Measurements from ENCODE around the gene STIM1. TPM values are rescaled to one million over a fixed set of nuclear protein-coding genes. Genes with fewer than 3 reads are reported as not detected.

The STIM1 gene
- total and polyA plus RNA-seq, 10 of the 15 experiments (the other 5 are each of a cell fraction or from before 2014, with no cell fraction given) = 8.6 to 57.7 (median 29.3) TPM

- no peak for FAIRE-seq
- WGBS (ENCODE audit: insufficient coverage, insufficient replicate concordance, low lambda C conversion rate, missing lambda C conversion rate) = 86% methylated on average over 4 of the region's 4 CpGs
Measured at GRCh38 chr11:3956748-3957147, 101.3 kb downstream of the STIM1 start.

More at GRCh38 chr11:3956748-3957147, 101.3 kb downstream of the STIM1 start:
- RAD21 ChIA-PET (ENCODE audit: unreplicated experiment) = no interaction called here
- intact Hi-C loops (cut with micrococcal nuclease; ENCODE audit: unreplicated experiment) (no loop called here), in situ Hi-C loops (cut with MboI) (no loop called here)
- CTCF ChIA-PET = interaction anchor here (5.3 to 6.5 kb wide), 2 partner anchors 30 to 107 kb away, joined by 29 to 42 read pairs; no protein-coding TSS in a partner anchor
- no peaks in the 10 kb centered on the region for H3K27me3 ChIP-seq (replicated peaks in 1 of 2; ENCODE audit: control insufficient read depth in 2 of 2, insufficient read depth in 2 of 2, low read length in 1 of 2)
- no peak overlapping the region for H3K4me2 ChIP-seq (ENCODE audit: control insufficient read depth, insufficient read depth)
- POLR2A ChIA-PET = no interaction called here
- H2AFZ ChIP-seq (ENCODE audit: control insufficient read depth, low read depth, low read length) = no peak overlapping the region
- ATAC-seq (no peak), DNase-seq (ENCODE audit: low read depth, low spot score) (no peak)
- H3K27ac ChIP-seq (ENCODE audit: control insufficient read depth, insufficient read depth) = no peak overlapping the region
- no peak overlapping the region for H3K9ac ChIP-seq (ENCODE audit: control insufficient read depth, insufficient read depth, low read length)
- TF ChIP-seq ATF7 (IDR thresholded peaks at IDR 0.05; ENCODE audit: low read depth) = no peak
- TF ChIP-seq MEF2B (IDR thresholded peaks at IDR 0.05; ENCODE audit: partially characterized antibody, poor library complexity, severe bottlenecking) = no peak
- no peak for TF ChIP-seq ATF3 (IDR thresholded peaks at IDR 0.05; ENCODE audit: borderline replicate concordance, extremely low read depth, low read depth, low read length)
- no peak for TF ChIP-seq TCF12 (IDR thresholded peaks at IDR 0.05; ENCODE audit: low read depth, low read length)
- TF ChIP-seq RFX5 (IDR thresholded peaks at IDR 0.05; ENCODE audit: low read depth, low read length) = no peak
- no peak for TF ChIP-seq ZBTB40 (IDR thresholded peaks at IDR 0.05; ENCODE audit: borderline replicate concordance)
- H4K20me1 ChIP-seq (ENCODE audit: control insufficient read depth, insufficient read depth) = no peaks in the 10 kb centered on the region
- peaks cover 4% of the 10 kb centered on the region; the same call in 1 of the 2 replicates for H3K4me1 ChIP-seq (ENCODE audit: control insufficient read depth, insufficient read depth, low read length)
- H3K79me2 ChIP-seq (ENCODE audit: control insufficient read depth, insufficient read depth, low read length) = peaks cover 6% of the 10 kb centered on the region
- H3K4me3 ChIP-seq = no peak overlapping the region
- no peaks in the 10 kb centered on the region for H3K9me3 ChIP-seq (replicated peaks; ENCODE audit: control insufficient read depth, insufficient read depth, low read length)
- no peaks in the 10 kb centered on the region for H3K36me3 ChIP-seq (ENCODE audit: control insufficient read depth in 2 of 2, insufficient read depth in 2 of 2, low read length in 1 of 2)
- SMC1A ChIA-PET (ENCODE audit: uncharacterized antibody, unreplicated experiment) = no interaction called here
- BruUV-seq (replicated peaks) = no TSS peak

Data from GM12878 (cell line).